Omental fat pad (tissue), 4 donors: Measurements from ENCODE around the gene KDM4E. TPM values are rescaled to one million over a fixed set of nuclear protein-coding genes. Genes with fewer than 3 reads are reported as not detected.
"Not testable (repeated sequence)": the region's sequence is repeated elsewhere in the genome, so short reads cannot be mapped to it uniquely, and the experiment has no call there.

ENCODE experiments used
- ATAC-seq: fragments of 150-250 bp; one replicate; pipeline ENCODE4 v1.9.1; 2016; ENCODE audit warnings: mild to moderate bottlenecking, moderate library complexity; ENCODE audit not compliant: low FRiP score
- DNase-seq: peaks from one replicate; pipeline ENCODE4 v3.0.0-alpha.2; 2019; ENCODE audit warnings: low spot score
- total RNA-seq, 4 donors: library from RNA; depleted of rRNA; stranded (reverse); fragments of >200 nt; gene quantifications; one replicate each; pipeline ENCODE4 v1.1.0, GENCODE V29; 2016
- TF ChIP-seq, protein P1 (sequence below), 3 donors: fragments of 450-650 bp; IDR thresholded peaks; one replicate each; pipeline ENCODE4 v1.5.1; 2016 to 2017; ENCODE audit warnings: antibody characterized with exemption in 3 of 3, mild to moderate bottlenecking in 3 of 3, moderate library complexity in 2 of 3

KDM4E gene
- total RNA-seq, 4 donors from 2014 or later, result not detected

- TF ChIP-seq, protein P1, sequence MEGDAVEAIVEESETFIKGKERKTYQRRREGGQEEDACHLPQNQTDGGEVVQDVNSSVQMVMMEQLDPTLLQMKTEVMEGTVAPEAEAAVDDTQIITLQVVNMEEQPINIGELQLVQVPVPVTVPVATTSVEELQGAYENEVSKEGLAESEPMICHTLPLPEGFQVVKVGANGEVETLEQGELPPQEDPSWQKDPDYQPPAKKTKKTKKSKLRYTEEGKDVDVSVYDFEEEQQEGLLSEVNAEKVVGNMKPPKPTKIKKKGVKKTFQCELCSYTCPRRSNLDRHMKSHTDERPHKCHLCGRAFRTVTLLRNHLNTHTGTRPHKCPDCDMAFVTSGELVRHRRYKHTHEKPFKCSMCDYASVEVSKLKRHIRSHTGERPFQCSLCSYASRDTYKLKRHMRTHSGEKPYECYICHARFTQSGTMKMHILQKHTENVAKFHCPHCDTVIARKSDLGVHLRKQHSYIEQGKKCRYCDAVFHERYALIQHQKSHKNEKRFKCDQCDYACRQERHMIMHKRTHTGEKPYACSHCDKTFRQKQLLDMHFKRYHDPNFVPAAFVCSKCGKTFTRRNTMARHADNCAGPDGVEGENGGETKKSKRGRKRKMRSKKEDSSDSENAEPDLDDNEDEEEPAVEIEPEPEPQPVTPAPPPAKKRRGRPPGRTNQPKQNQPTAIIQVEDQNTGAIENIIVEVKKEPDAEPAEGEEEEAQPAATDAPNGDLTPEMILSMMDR (IDR thresholded peaks at IDR 0.05), result no peak
- ATAC-seq (no peak), DNase-seq (no peak)
Observed at GRCh38 chr11:95003716-95004115, 21.3 kb upstream of the KDM4E start.

DNA sequence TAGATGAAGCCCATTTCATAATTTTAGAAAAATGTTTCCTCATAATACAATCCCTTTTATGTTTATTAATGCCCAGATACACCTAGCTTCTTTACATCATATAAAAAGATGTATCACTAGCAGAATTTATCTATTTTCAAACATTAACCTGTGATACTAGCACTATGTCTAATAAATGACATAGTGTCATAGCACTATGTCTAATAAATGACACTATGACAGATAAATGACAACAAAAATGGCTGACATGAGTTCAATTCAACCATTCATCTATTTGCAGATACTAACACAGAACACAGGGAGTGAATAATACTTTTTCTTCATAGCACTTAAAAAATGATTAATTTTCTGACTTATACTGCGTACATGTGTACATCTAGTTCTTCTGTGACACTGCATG, 19.4 kb upstream of the KDM4E start:
- TF ChIP-seq, protein P1 (IDR thresholded peaks at IDR 0.05), result no peak
- DNase-seq (no peak), ATAC-seq (no peak)

DNA sequence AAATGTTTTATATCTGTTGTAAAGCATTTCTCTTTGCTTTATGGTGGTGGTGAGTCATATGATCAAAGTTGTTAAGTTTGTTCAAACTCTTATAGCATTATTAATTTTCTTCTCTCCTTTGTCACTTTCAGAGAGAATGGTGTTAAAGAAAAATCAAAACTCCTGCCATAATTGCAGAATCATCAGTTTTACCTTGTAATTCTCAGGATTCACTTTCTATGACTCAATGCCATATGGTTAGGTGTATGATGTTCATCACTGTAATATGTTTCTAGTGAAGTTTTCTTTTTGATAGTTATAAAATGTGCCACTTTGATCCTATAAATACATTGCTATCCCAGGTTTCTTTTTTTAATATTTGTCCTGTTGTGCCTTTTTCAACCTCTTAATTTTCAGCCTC, 13.7 kb upstream of the KDM4E start:
- no peak for ATAC-seq
- TF ChIP-seq, protein P1 (IDR thresholded peaks at IDR 0.05), result no peak

GRCh38 chr11:95014184-95014821, 10.8 kb upstream of the KDM4E start:
- no peak for ATAC-seq
- DNase-seq, result no peak
- TF ChIP-seq, protein P1 (IDR thresholded peaks at IDR 0.05), result no peak

More for the DNA sequence above, 13.7 kb upstream of the KDM4E start:
- no peak for DNase-seq

DNA sequence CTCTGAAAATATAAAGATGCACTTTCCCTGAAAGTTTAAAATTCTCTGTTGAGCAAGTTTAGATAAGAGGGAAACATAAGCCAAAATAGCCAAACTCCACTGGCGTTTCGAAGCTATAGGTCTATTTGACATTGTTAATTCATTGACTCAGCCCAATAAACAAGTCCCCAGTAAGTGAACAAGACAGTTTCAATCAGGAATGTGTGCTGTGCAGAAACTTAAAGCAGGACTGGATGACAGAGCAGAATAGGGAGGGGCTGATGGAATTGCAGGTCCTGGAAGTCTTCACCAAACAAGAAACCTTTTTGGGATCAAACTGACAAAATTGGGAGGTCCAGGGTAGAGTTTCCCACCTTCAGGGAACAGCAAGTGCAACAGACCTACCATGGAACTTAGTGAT, 8.9 kb upstream of the KDM4E start:
- TF ChIP-seq, protein P1 (IDR thresholded peaks at IDR 0.05), result no peak

DNA sequence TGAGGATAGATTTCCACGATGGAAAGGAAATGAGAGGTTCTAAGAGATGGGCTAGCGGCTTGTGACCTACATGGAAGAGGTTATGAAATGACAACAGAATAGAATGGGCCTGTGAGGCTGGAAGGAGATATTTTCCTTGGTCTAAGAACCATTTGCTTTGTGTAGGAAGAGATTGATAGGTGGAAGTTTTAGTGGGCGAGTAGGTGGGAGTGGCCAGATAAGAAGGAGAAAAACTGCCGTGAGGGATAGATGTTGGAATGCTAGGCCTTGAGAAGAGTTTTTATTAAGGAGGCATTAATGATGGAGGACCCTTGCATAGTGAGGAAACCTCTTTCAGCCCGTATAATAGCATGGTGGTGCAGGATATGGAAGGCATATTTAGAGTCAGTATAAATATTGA, 3.6 kb upstream of the KDM4E start:
- not testable (repeated sequence) for DNase-seq, ATAC-seq

More for the DNA sequence above, 8.9 kb upstream of the KDM4E start:
- ATAC-seq (no peak), DNase-seq (no peak)

DNA sequence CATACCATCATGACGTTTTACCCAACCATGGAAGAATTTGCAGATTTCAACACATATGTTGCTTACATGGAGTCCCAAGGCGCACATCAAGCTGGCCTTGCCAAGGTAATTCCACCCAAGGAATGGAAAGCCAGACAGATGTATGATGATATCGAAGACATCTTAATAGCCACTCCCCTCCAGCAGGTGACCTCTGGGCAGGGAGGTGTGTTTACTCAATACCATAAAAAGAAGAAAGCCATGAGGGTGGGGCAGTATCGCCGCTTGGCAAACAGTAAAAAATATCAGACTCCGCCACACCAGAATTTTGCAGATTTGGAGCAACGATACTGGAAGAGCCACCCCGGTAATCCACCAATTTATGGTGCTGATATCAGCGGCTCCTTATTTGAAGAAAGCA, 536 bp downstream of the KDM4E start:
- not testable (repeated sequence) for DNase-seq, ATAC-seq

- TF ChIP-seq, protein P1 (IDR thresholded peaks at IDR 0.05), result no peak
- DNase-seq (no peak), ATAC-seq (no peak)
Observed at GRCh38 chr11:95028357-95028756, 3.3 kb downstream of the KDM4E start.
